Brain pericyte (primary cell): ENCODE measurements around the gene ZNF37A.
"Not testable (repeated sequence)": the region's sequence is repeated elsewhere in the genome, so short reads cannot be mapped to it uniquely, and the experiment has no call there.

Experiments used
- DNase-seq: peaks from one replicate; pipeline ENCODE4 v3.0.0-alpha.2; 2012; ENCODE audit warnings: low read depth, low spot score

ZNF37A gene

GRCh38 chr10:38147686-38148085, 53.5 kb downstream of the ZNF37A start:
- DNase-seq: no peak

- DNase-seq: not testable (repeated sequence)
These were observed 56.8 kb downstream of the ZNF37A start for GRCh38 chr10:38150891-38151463.

- DNase-seq: no peak
These were observed 62.5 kb downstream of the ZNF37A start for GRCh38 chr10:38156416-38157269.

- no peak for DNase-seq
These were observed 63.1 kb downstream of the ZNF37A start for GRCh38 chr10:38157270-38157685.

GRCh38 chr10:38159004-38159403, 64.9 kb downstream of the ZNF37A start:
- no peak for DNase-seq

GRCh38 chr10:38163617-38164016, 69.5 kb downstream of the ZNF37A start:
- no peak for DNase-seq

GRCh38 chr10:38174336-38174735, 80.2 kb downstream of the ZNF37A start:
- no peak for DNase-seq

- DNase-seq: no peak
These were observed 90.3 kb downstream of the ZNF37A start for GRCh38 chr10:38184477-38184876.
